Endothelial cell of umbilical vein (primary cell): Measurements from ENCODE around the gene LRRK1. TPM values are rescaled to one million over a fixed set of nuclear protein-coding genes. Genes with fewer than 3 reads are reported as not detected.

Experiments
- BruUV-seq: library from RNA; stranded (reverse); fragments of 400-500 nt; replicated peaks from 2 replicates; lab custom pipeline; 2021; lab: Mats Ljungman, UMichigan
- CTCF ChIA-PET: fragments of 300-600, 350-600 bp; sonication (Branson Sonifier 250); formaldehyde crosslinking; loops from one replicate; lab custom pipeline; 2021; ENCODE audit warnings: antibody characterized with exemption, inconsistent platforms; lab: Charles Lee
- POLR2A ChIA-PET: fragments of 300-600, 350-600 bp; sonication (Branson Sonifier 250); formaldehyde crosslinking; loops from one replicate; lab custom pipeline; 2021; ENCODE audit warnings: antibody characterized with exemption, inconsistent platforms; lab: Charles Lee
- DNase-seq: peaks from one replicate; pipeline ENCODE4 v3.0.0-alpha.2; 2011; ENCODE audit warnings: low read depth, low spot score
- FAIRE-seq: peaks from 2 replicates; lab custom pipeline; 2011; peaks lifted over from hg19 to GRCh38; lab: Jason Lieb, UNC
- H2AFZ ChIP-seq: 2 replicates; pipeline ENCODE4 v1.6.0; 2012; ENCODE audit warnings: low read depth, low read length, control low read depth, inconsistent platforms
- H3K27ac ChIP-seq: 2 replicates; pipeline ENCODE4 v1.5.1; 2011; ENCODE audit warnings: low read depth, mild to moderate bottlenecking, control low read depth, low read length, moderate library complexity; ENCODE audit not compliant: insufficient read depth
- H3K27me3 ChIP-seq, 2 experiments: 2 replicates each; pipeline versions ENCODE4 v1.6.0 to v1.6.1; 2011; ENCODE audit warnings: low read length in 2 of 2, mixed read lengths in 1 of 2; ENCODE audit not compliant: control insufficient read depth in 2 of 2, insufficient read depth in 2 of 2
- H3K36me3 ChIP-seq, 2 experiments: 2 replicates in 1 of 2; 3 replicates in 1 of 2; pipeline ENCODE4 v1.5.1; 2011; ENCODE audit warnings: low read length in 2 of 2, mild to moderate bottlenecking in 1 of 2, moderate library complexity in 1 of 2; ENCODE audit not compliant: control insufficient read depth in 2 of 2, insufficient read depth in 2 of 2; ENCODE audit errors: extremely low read depth in 1 of 2
- H3K4me1 ChIP-seq: 3 replicates; pipeline ENCODE4 v1.5.1; 2011; ENCODE audit warnings: mild to moderate bottlenecking, low read length; ENCODE audit not compliant: control insufficient read depth, insufficient read depth; ENCODE audit errors: extremely low read depth
- H3K4me2 ChIP-seq: 2 replicates; pipeline ENCODE4 v1.6.1; 2011; ENCODE audit warnings: low read length, control low read depth, mixed read lengths; ENCODE audit not compliant: insufficient read depth
- H3K4me3 ChIP-seq, 3 experiments: fragments of 200-600 bp in 1 of 3; sonication (generic), shearing (Covaris generic) in 1 of 3; replicated peaks in 1 of 3; 2 replicates each; pipeline ENCODE4 v1.5.1; 2011 to 2016; ENCODE audit warnings: control low read depth in 3 of 3, low read length in 3 of 3, mild to moderate bottlenecking in 2 of 3, inconsistent platforms in 1 of 3, low read depth in 1 of 3, moderate library complexity in 1 of 3; ENCODE audit not compliant: insufficient read depth in 1 of 3
- H3K79me2 ChIP-seq: 2 replicates; pipeline ENCODE4 v1.6.0; 2012; ENCODE audit warnings: low read length, inconsistent platforms; ENCODE audit not compliant: control insufficient read depth, insufficient read depth
- H3K9ac ChIP-seq: replicated peaks from 2 replicates; pipeline ENCODE3; 2011; ENCODE audit warnings: low read length, control low read depth; ENCODE audit not compliant: insufficient read depth; ENCODE audit errors: extremely low read depth
- H3K9me1 ChIP-seq: replicated peaks from 3 replicates; pipeline ENCODE4 v1.6.0; 2011; ENCODE audit warnings: mild to moderate bottlenecking, low read length; ENCODE audit not compliant: control insufficient read depth, insufficient read depth; ENCODE audit errors: extremely low read depth
- H3K9me3 ChIP-seq: replicated peaks from 2 replicates; pipeline ENCODE4 v1.5.1; 2012; ENCODE audit warnings: low read length, inconsistent platforms; ENCODE audit not compliant: control insufficient read depth, insufficient read depth
- H4K20me1 ChIP-seq: replicated peaks from 2 replicates; pipeline ENCODE3; 2011; ENCODE audit warnings: mild to moderate bottlenecking, low read length; ENCODE audit not compliant: control insufficient read depth, insufficient read depth; ENCODE audit errors: extremely low read depth
- CTCF ChIP-seq, 2 donors: IDR thresholded peaks; 1 replicate in 1 of 2; 2 replicates in 1 of 2; pipeline ENCODE4 v1.5.1; 2011; ENCODE audit warnings: low read length in 2 of 2, mild to moderate bottlenecking in 2 of 2, moderate library complexity in 2 of 2, control low read depth in 1 of 2, inconsistent platforms in 1 of 2, low read depth in 1 of 2; ENCODE audit not compliant: insufficient read depth in 1 of 2; ENCODE audit errors: extremely low read depth in 1 of 2
- EZH2 ChIP-seq: IDR thresholded peaks from 2 replicates; pipeline ENCODE4 v1.6.1; 2012; ENCODE audit warnings: borderline replicate concordance, low read depth, mild to moderate bottlenecking, moderate library complexity, low read length, inconsistent platforms; ENCODE audit not compliant: severe bottlenecking
- FOS ChIP-seq: IDR thresholded peaks from 2 replicates; pipeline ENCODE4 v1.6.1; 2011; ENCODE audit warnings: mild to moderate bottlenecking, low read length, moderate library complexity, borderline replicate concordance; ENCODE audit not compliant: insufficient read depth
- JUN ChIP-seq: IDR thresholded peaks from 2 replicates; pipeline ENCODE4 v1.6.1; 2011; ENCODE audit warnings: borderline replicate concordance, low read depth; ENCODE audit not compliant: insufficient read length, insufficient read depth
- MAX ChIP-seq: IDR thresholded peaks from 2 replicates; pipeline ENCODE4 v1.6.1; 2011; ENCODE audit not compliant: insufficient read depth, insufficient read length
- MYC ChIP-seq: IDR thresholded peaks from one replicate; pipeline ENCODE4 v1.6.1; 2011; ENCODE audit warnings: mild to moderate bottlenecking, low read depth, low read length
- POLR2A ChIP-seq: IDR thresholded peaks from 2 replicates; pipeline ENCODE4 v1.6.1; 2012; ENCODE audit warnings: low read depth, mild to moderate bottlenecking, control low read depth, low read length
- dilution Hi-C: fragments of 300-500 bp; cut with MboI; formaldehyde crosslinking; loops from one replicate; pipeline ENCODE4 v1.15.0; 2019; ENCODE audit warnings: low sequenced_read_pairs; ENCODE audit not compliant: extremely low pct_ligation_motif_present
- intact Hi-C: fragments of 100-400 bp; cut with micrococcal nuclease; formaldehyde crosslinking; loops from one replicate; pipeline ENCODE4 v1.10.0; 2022
- polyA plus RNA-seq, 4 experiments: library from polyadenylated mRNA; depleted of rRNA in 3 of 4; stranded (reverse) in 3 of 4; unstranded in 1 of 4; fragments of >200 nt; gene quantifications; 2 replicates each; pipeline versions ENCODE4 v1.2.1 to v1.2.3, GENCODE V29; 2011 to 2012; ENCODE audit warnings: missing spikeins in 1 of 4
- total RNA-seq: library from RNA; stranded (reverse); gene quantifications from 2 replicates; pipeline ENCODE4 v1.2.3, GENCODE V29; 2021

Gene LRRK1
- total and polyA plus RNA-seq, 2 donors (not counting 3 experiments of a cell fraction or from before 2014, with no cell fraction given): 11.0 to 22.1 TPM

- dilution Hi-C loops (no loop called here), intact Hi-C loops (no loop called here)
- H3K9me1 ChIP-seq: no peaks in the 10 kb centered on the region
- no peak for DNase-seq
- no TSS peak for BruUV-seq
- ChIA-PET CTCF (no interaction called here), POLR2A (interaction anchor here (0.7 kb wide), 1 partner anchor 526 kb away, joined by 9 read pairs; no protein-coding TSS in a partner anchor)
- no peak overlapping the region for H3K4me2 ChIP-seq
- FAIRE-seq: no peak
- no peak for TF ChIP-seq CTCF (IDR thresholded peaks at IDR 0.05; ENCODE audit: extremely low read depth in 1 of 2, insufficient read depth in 1 of 2, low read depth in 1 of 2, low read length in 2 of 2)
- peaks cover 0 to 25% of the 10 kb centered on the region in 2 experiments for H3K36me3 ChIP-seq
- no peaks in the 10 kb centered on the region for H3K4me1 ChIP-seq
- H3K4me3 ChIP-seq: no peak overlapping the region
- H3K27me3 ChIP-seq: no peaks in the 10 kb centered on the region
- H2AFZ ChIP-seq: no peak overlapping the region
- no peaks in the 10 kb centered on the region for H3K9me3 ChIP-seq
- no peak overlapping the region for H3K27ac ChIP-seq
- no peaks in the 10 kb centered on the region for H3K79me2 ChIP-seq
- no peaks in the 10 kb centered on the region for H4K20me1 ChIP-seq
- no peak overlapping the region for H3K9ac ChIP-seq
These were observed 141.7 kb downstream of the LRRK1 start for GRCh38 chr15:101060576-101061551.

GRCh38 chr15:101062063-101062462 lies 142.9 kb downstream of the LRRK1 start:
- dilution Hi-C loops: no loop called here
- Histone ChIP-seq H3K9ac (no peak overlapping the region), H3K4me2 (no peak overlapping the region), H3K4me1 (no peaks in the 10 kb centered on the region), H2AFZ (no peak overlapping the region), H3K27me3 (no peaks in the 10 kb centered on the region), H3K36me3 (peaks cover 0 to 22% of the 10 kb centered on the region in 2 experiments), H3K27ac (no peak overlapping the region), H4K20me1 (no peaks in the 10 kb centered on the region), H3K9me3 (no peaks in the 10 kb centered on the region), H3K9me1 (no peaks in the 10 kb centered on the region), H3K4me3 (no peak overlapping the region), H3K79me2 (no peaks in the 10 kb centered on the region)
- BruUV-seq: no TSS peak
- no peak for DNase-seq
- ChIA-PET POLR2A (no interaction called here), CTCF (no interaction called here)
- FAIRE-seq: no peak
- intact Hi-C loops: no loop called here
- TF ChIP-seq MAX (no peak), MYC (no peak), FOS (no peak), JUN (no peak), EZH2 (no peak), POLR2A (no peak), CTCF (IDR thresholded peaks at IDR 0.05; ENCODE audit: extremely low read depth in 1 of 2, insufficient read depth in 1 of 2, low read depth in 1 of 2, low read length in 2 of 2) (no peak)
